HPDE6-E6E7 (cell line): ENCODE results near the gene SMAD3.
"Not testable (repeated sequence)": the region's sequence is repeated elsewhere in the genome, so short reads cannot be mapped to it uniquely, and the experiment has no call there.

Experiments
- DNase-seq: peaks from one replicate; pipeline ENCODE4 v3.0.0; 2011; ENCODE audit warnings: missing footprints; ENCODE audit errors: extremely low spot score

Gene SMAD3

GRCh38 chr15:67065531-67066005 lies at the start of gene SMAD3:
SMAD3 (plus strand) TSS chr15:67065602; CDS start chr15:67066155, 553 bp downstream.
- no peak for DNase-seq

DNA sequence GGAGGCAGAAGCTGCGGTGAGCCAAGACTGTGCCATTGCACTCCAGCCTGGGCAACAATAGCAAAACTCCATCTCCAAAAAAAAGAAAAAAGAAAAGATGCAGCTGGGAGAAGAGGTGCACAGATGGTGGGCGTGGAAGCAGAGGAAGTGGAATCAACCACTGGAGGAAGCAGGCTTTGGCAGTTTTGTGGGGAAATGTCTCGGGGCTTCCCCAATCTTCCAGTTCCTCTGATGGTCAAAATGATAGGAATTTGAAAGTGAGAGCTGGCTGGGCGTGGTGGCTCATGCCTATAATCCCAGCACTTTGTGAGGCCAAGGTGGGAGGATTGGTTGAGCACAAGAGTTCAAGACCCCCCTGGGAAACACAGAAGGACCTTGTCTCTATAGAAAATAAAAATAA lies 48.1 kb upstream of the SMAD3 start:
- DNase-seq, result no peak

DNA sequence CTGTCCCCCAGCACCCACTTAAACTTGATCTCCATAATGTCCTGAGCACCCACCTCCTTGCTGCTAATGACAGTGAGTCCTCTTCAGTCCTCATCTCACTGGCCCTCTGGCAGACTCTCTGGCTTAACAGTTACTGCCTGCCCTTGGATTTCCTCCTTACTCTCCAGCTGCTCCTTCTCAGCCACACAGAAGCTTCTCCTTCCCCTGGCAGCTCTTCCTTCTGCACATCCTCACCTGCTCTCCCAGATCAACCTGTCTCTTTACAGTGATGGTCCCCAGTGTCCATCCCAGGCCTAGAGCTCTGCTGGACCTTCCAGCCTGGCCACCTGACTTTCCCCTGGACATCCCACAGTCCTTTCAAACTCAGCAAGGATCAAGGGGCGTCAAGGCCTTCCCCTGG lies 47.4 kb upstream of the SMAD3 start:
- DNase-seq, result no peak

GRCh38 chr15:67018441-67018840 lies 47.0 kb upstream of the SMAD3 start:
- no peak for DNase-seq

DNA sequence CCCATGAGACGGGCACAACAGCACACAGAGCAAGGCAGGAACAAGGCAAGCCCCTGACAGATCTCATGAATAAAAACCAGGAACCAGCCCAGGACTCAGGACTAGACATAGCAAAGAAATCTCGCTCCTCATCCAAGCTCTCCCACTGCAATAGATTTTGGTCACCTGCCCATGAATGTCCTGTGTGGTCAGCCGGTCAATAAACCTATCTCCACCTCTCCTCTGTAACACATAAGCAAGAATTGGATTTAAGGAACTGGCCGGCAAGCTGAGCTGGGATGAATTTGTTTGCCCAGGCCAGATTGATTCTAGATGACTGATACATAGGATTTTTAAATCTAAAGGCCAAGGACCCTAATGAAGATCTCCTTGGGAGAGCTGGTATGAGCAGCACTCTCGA lies 46.3 kb upstream of the SMAD3 start:
- no peak for DNase-seq

- DNase-seq, result no peak
Measured at GRCh38 chr15:67019884-67020520, 45.4 kb upstream of the SMAD3 start.

DNA sequence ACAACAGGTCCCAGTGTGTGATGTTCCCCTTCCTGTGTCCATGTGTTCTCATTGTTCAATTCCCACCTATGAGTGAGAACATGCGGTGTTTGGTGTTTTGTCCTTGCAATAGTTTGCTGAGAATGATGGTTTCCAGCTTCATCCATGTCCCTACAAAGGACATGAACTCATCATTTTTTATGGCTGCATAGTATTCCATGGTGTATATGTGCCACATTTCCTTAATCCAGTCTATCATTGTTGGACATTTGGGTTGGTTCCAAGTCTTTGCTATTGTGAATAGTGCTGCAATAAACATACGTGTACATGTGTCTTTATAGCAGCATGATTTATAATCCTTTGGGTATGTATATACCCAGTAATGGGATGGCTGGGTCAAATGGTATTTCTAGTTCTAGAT lies 44.7 kb upstream of the SMAD3 start:
- not testable (repeated sequence) for DNase-seq

- no peak for DNase-seq
Measured at GRCh38 chr15:67021455-67021854, 43.9 kb upstream of the SMAD3 start.

DNA sequence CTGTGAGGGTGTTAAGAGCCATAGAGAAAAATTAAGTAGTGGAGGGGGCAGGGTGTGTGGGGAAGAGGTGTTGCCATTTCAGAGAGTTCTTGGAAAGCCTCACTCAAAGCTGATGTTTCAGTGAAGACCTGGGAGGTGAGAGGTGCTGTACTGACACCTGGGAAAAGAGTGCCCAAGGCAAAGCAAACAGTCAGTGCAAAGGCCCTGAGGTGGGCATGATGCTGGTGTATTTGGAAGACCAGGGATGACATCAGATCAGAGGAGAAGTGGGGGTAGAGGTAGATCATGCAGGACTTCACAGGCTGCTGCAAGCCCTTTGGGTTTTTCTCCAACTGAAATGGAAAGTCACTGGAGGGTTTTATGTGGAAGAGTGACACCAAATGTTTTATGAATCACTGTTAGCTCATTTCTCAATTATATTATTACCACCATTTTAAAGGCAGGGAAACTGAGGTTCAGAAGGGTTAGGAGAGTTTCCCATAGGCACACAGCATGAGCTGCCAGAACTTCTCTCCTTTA lies 42.8 kb upstream of the SMAD3 start:
- DNase-seq, result no peak

- DNase-seq, result no peak
Measured at GRCh38 chr15:67023517-67024313, 41.7 kb upstream of the SMAD3 start.

DNA sequence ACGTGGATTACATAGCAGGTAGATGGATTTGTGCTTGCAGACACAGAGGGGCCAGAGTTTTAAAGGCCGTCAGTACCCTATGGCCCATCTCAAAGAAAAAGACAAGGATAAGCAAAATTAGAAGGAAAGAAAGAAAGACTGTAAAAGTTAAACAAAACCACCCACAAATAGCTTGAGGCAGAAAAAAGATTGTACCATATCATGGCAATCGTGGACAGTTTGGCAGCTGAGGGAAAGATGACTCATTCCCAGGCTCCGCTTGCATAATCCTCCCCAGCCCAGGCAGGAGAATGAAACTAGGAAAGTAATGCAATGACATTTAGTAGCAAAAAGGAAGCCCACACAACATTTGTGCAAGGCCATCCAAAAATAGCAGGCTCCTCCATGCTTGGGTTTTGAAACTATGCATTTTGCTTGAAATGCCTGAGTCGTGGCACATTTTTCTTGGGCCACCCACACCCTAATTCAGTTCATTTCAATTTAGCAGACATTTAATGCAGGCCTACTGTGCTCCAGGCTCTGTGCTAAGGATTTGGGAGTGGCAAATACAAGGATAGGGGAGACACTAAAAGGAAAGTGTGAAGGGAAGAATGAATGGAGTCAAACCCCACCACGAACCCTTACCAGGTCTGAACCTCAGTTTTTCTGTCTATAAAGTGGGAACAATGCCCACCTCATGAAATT lies 40.9 kb upstream of the SMAD3 start:
- peak; percentile 84 for DNase-seq

- DNase-seq, result no peak
Measured at GRCh38 chr15:67024998-67025368, 40.4 kb upstream of the SMAD3 start.

GRCh38 chr15:67025719-67026609 lies 39.4 kb upstream of the SMAD3 start:
- no peak for DNase-seq

DNA sequence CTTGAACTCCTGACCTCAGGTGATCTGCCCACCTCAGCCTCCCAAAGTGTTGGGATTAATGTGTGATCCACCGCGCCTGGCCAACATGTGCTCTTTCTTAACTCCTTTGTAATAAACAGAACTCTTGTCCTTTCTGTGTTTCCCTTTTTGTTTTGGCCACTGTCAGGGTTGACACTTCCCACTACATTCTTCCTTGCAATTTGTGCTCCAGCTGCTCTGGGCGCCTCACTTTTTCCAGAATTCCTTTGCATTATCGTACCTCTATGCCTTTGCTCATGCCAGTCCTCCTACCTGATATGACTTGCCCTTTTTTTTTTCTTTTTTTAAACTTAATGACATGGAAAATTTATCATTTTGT lies 38.8 kb upstream of the SMAD3 start:
- DNase-seq, result no peak

DNA sequence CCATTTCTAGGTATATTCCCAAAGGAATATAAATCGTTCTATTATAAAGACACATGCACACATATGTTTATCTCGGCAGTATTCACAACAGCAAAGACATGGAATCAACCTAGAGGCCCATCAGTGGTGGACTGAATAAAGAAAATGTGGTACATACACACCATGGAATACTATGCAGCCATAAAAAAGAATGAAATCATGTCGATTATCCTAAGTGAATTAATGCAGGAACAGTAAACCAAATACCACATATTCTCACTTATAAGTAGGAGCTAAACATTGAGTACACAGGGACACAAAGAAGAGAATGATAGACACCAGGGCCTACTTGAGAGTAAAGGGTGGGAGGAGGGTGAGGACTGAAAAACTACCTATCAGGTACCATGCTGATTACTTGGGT lies 37.0 kb upstream of the SMAD3 start:
- not testable (repeated sequence) for DNase-seq

DNA sequence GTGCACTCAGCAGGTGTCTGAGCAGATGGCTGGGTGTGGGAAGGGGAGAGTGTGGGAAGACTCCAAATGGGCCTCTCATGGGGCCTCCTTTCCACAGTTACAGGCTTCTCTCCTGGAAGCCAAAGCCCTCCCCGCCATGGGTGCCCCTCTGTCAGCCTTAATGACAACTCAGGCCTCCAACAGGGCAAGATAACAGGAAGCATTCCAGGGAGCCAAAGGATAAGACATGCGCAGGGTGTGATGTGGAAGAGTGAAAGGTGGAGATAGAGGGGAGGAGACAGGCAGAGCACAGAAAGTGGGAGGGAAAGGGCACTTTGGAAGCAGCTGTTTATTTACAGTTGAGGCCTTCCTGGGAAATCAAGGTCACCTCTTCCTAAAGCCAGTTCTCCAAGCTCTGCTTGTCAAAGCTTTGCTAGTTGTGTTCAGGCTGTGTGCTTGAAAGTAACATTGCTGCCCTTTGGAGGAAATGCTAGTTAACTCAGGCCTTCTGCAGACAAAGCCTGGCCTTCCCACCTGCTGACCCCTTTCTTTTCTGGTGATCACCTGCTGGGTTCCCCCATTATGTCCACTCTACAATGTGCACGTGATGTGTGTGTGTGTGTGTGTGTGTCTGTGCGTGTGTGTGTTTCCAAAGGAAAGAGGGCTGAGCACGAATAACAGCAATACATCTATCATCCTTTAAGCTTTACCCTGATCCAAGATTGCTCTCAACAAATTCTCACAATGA lies 35.2 kb upstream of the SMAD3 start:
- DNase-seq, result no peak

DNA sequence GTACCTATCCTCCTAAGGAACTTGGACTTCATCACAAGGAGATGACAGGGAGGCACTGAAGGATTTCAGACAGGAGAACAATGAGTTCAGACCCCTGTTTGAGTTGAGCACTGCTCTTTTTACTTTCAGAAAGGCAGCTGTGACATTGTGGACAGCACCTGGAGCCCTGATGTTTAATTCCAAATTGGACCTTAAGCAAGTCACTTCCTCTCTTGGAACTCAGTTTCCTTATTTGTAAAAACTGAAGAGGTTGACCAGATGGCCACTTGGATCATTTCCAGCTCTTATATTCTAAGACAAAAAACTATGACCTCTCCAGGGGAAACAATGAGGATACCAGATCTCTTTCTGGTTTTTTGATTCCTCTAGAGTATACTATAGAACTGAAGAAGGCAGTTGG lies 34.1 kb upstream of the SMAD3 start:
- DNase-seq, result no peak

- DNase-seq, result no peak
Measured at GRCh38 chr15:67032608-67033007, 32.8 kb upstream of the SMAD3 start.

DNA sequence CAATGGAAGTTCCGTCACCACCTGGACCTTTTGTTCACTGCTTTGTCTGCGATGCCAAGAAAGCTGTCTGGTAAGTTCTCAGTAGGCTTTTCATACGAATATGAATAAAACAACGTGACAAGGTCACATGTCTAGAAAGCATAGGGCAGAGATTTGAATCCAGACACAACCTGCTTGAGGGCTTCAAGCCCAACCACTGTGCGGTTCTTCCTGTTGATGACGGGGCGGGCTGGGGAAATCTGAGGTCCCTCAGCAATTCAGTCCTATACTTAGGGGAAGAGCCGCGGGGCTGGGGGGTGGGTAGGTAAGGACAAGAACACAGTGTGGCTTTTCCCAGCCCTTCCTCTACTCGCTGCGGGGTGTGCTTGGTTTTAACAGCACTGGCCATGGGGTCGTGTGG lies 32.4 kb upstream of the SMAD3 start:
- DNase-seq, result no peak

- no peak for DNase-seq
Measured at GRCh38 chr15:67033571-67034044, 31.8 kb upstream of the SMAD3 start.

DNA sequence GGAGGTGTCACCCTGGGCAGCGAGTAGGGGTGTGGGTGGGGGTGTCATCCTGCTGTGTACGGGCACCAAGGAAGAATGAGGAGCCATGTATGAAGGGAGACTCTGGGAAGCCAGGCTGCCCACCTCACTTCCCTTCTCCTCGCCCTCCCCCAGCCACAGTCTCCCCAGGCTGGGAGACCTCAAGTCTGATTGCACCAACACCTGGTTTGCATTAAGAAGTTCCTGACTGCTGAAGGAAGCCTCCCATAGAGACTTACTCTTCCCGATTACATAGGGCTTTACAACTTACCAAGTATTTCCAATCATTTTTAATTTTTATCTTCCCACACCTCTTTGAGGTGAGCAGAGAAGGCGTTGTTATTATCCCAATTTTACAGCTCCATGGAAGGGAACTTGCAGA lies 29.5 kb upstream of the SMAD3 start:
- DNase-seq, result no peak
